ENCODE data around the gene C17orf50.
A peak's percentile ranks its signal among the peaks of the same experiment; 100 is the strongest.

Gene C17orf50

DNA sequence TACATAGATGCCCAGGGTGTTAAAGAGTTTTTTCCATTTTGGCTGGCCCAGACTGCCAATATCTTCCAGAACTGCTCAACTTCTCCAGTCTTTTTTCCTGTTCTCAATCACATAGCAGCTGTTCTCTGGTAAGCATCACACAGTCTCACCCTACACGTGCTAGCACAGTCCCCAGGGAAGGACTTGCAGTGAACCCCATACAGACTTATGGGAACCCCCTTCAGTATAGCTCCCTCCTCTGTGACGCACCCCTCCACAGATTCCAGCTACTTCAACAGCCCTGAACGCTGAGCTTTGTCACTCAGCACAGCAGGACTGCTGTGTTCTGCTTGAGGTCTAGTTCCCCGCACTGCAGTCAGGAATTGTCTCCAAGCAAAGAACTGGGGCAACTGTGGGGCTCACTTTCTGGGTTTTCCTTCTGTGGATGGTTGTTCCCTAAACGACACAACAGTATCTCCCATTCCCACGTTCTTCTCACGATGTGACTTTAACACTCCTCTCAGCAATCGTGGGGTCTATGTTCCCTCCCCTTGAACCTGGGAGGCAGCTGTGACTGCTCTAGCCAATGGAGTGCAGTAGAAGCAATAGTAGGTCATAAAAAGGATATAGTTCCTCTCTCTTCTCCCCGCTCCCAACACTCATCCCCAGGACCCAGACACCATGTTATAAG, 31.1 kb downstream of the C17orf50 start:
- no peak for DNase-seq

DNA sequence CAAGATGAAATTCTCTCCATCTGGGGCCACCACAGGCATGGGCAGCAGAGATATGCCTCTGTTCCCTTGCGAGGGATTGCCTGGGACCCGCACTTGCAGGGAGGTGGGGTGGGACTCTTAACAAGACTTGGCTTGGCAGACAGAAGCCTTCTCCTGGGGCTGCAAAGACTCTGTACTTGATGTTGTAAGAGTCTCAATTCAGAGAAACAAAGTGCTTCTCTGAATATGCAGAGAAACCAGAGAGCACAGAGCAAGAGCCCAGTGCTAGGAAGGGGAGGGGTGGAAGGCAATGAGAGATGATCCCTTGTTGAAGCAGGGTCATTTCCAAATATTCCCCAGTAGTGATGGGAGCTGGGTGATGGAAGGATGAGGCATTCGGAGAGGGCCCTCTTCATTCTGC, 32.6 kb downstream of the C17orf50 start:
- DNase-seq: no peak

DNA sequence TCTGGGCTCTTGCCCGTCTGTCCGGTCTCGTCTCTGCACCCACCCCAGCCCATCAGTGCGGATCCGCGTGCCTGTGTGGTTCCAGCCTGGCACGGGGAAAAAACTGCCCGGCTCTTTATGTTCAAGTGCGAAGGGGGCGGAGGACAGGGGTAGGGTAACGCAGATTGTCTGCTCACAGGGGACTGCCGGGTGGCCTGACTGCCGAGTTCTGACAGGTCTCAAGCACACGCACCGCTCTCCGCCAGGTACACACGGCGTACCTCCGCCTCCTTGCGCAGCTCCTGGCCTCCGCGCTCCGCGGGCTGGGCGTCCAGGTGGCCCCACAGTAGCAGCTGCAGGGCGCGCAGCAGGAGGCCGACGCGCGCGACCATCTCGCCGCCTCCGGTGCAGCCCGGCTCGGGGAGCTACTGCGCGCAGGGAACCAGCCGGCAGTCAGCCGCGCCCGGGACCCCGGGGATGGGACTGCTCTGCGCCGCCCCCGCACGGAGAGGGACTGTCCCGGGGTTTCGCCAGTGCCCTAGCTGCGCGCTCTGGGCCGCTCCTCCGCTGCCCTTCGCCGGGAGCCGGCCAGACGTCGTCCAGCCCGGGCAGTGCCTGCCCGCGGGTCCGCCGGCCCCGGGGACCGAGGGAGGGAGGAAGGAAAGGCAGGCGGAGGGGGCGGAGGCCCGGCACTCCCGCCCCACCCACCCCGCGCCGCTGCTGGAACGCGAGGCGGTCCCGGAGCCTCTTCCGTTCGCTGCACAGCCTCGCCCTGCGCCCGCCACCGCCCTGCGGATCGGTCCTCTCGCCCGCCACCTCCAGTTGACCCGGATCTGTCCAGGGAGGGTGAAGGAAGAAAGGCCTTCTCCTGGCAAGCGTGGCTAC, 34.6 kb downstream of the C17orf50 start, which contains the start of gene MMP28:
Gene MMP28, minus strand, starts transcription at position 635 of the 864 bp plus-strand sequence. Its CDS starts 264 bp downstream, at position 371.
- DNase-seq: no peak

DNA sequence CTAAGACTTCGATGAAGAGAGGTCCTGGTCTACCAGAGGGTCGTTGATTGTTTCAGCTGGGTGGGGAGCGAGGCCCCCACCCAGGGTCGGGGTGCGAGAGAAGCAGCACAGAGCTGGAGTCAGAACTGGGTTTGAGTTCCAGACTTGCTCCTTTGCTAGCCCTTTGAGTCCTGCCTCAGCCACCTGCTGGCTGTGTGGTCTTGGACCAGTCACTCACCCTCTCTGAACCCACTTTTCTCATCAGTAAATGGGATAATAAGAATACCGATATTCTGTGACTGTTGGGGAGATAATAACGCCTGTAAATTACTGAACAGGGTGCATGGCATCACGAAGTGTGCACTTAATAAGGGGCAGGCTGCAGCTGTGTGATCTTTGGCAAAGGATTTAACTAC, 35.2 kb downstream of the C17orf50 start:
- no peak for DNase-seq

- no peak for DNase-seq
These were observed 36.3 kb downstream of the C17orf50 start for GRCh38 chr17:35796942-35797341.

- no peak for DNase-seq
These were observed 36.7 kb downstream of the C17orf50 start for GRCh38 chr17:35797370-35797769.

DNA sequence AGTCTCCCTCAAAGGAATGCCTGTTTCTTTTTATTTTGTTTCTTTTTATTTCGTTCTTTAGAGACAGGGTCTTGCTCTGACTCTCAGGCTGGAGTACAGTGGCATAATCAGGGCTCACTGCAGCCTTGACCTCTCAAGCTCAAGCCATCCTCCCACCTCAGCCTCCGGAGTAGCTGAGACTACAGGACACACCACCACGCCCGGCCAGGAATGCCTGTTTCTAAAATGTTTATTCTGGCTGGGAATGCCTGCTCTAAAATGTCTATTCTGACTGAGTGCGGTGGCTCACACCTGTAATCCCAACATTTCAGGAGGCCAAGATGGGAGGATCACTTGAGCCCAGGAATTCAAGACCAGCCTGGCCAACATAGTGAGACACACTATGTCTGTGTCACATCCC, 37.2 kb downstream of the C17orf50 start:
- DNase-seq: no peak

GRCh38 chr17:35799942-35800341, 39.3 kb downstream of the C17orf50 start:
- no peak for DNase-seq

GRCh38 chr17:35801583-35802224, 41.0 kb downstream of the C17orf50 start:
- DNase-seq: no peak

DNA sequence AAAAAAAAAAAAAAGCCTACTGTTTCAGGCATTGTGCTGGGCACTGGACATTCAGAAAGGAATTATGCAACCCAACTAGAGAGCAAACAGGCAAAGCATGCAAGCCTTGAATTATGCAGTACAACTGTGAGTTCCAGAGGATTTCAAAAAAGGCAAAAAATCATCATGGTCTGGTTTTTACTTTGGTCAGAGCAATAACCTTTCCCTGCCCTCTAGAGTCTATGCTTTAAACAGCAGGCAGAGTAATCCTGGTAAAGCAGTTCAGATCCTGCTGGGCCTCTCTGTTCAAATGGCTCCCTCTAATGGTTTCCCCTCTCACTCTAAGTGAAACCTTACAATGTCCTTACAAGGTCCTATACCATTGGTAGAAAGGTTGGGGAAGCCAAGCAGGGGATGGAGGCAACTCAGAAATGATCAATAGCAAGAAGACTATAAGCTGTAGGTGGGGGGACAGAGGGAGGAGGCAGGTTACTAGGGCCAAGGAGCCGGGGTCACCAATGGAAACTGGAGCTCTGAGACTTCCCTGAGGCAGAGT, 44.0 kb downstream of the C17orf50 start:
- DNase-seq: peak; percentile 31

GRCh38 chr17:35807371-35808144, 46.9 kb downstream of the C17orf50 start:
- no peak for DNase-seq

DNA sequence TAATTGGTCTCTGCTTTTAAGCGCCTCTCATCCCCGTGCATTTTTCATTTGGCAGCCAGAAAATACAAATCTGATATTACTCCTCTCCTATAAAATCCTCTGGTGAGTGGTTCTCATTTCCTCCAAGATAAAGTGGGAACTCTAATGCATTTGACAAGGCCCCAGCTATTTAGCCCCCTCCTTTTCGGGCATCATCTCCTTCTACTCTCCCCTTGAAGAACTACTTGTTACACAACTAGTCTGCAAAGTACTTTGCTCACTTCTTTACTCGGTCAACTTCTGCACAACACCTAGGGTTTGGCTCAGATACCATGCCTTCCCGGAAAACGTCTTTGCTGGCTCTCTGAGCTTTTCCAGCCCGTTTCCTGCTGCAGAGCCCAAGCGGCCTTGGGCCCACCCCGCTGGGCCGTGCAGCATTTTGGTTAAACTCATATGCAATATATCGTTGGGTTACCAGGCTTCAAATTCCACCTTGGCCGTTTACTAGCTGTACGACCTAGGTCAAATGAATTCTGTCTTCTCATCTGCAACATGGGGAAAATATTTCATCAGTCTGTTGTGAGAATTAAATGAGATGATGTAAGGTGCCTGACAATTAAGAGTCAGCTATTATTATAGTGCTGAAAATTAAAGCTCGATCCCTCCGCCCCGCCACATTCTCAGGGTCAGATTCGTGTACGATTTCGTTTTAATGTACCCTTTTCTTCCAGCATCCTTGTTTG, 47.7 kb downstream of the C17orf50 start:
- DNase-seq: no peak

DNA sequence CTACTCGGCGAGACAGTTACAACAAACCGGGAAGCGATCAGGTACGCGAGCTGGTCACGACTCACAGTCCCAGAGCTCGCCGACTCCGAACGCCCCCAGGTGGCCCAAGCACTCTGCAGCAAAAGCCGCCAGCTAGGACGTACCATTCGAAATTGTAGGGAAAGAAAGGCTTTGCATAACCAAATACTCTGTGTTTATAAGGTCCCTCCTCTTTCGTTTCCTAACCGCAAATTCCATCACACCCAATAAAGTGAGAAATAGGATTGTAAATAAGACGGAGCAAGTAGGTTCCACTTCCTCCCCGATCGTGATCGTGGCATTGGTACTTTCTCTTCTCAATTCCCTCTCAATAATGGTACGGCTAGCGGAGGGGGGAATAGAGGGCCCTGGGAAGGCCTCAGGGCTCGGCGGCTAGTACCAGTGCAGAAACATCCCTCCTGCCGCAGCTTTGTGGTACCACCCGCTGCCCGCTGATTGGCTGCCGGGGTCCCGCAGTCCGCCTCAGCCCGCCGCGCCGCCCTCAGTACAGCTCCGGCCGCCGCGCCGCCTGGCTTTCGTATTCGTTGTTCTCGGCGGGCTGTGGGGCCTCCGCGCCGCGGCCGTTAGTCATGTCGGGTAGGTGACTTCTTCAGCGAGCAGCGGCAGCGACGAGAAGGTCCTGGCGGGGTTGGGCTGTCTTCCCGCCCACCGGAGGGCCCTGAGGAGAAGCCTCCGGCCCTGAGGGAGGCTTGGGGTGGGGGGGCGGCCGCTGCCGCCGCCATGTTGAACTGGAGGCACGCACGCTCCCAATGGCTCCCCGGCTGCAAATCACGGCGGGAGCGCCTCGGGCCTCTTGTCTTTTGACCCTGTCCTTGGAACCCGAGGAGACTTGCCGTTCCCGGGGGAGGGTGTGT, 48.5 kb downstream of the C17orf50 start, which contains the start of gene TAF15:
Gene TAF15, plus strand, starts transcription at position 523 of the 893 bp plus-strand sequence. Its CDS starts 86 bp downstream, at position 609.
- DNase-seq: peak; percentile 99

GRCh38 chr17:35809855-35810461, 49.3 kb downstream of the C17orf50 start:
- no peak for DNase-seq

- no peak for DNase-seq
These were observed 51.1 kb downstream of the C17orf50 start for GRCh38 chr17:35811759-35812158.

- no peak for DNase-seq
These were observed 51.8 kb downstream of the C17orf50 start for GRCh38 chr17:35812456-35812855.
